IgD-negative memory B cell (primary cell): Measurements from ENCODE around the gene ARL5C. TPM values are rescaled to one million over a fixed set of nuclear protein-coding genes. Genes with fewer than 3 reads are reported as not detected.
A peak's percentile ranks its signal among the peaks of the same experiment; 100 is the strongest.

Experiments
- H3K27ac Mint-ChIP-seq, 3 donors: one replicate each; pipeline ENCODE4 v1.8.0; 2020 to 2022; ENCODE audit warnings: mild to moderate bottlenecking in 3 of 3, mixed read lengths in 3 of 3, moderate library complexity in 1 of 3
- H3K27me3 Mint-ChIP-seq: one replicate; pipeline ENCODE4 v1.8.0; 2021; ENCODE audit warnings: mixed read lengths
- H3K36me3 Mint-ChIP-seq: one replicate; pipeline ENCODE4 v1.8.0; 2020; ENCODE audit warnings: mild to moderate bottlenecking, mixed read lengths
- H3K4me1 Mint-ChIP-seq, 3 donors: one replicate each; pipeline ENCODE4 v1.8.0; 2020 to 2022; ENCODE audit warnings: mixed read lengths in 3 of 3, mild to moderate bottlenecking in 1 of 3
- H3K4me3 Mint-ChIP-seq, 4 donors: one replicate each; pipeline ENCODE4 v1.8.0; 2020 to 2022; ENCODE audit warnings: mild to moderate bottlenecking in 4 of 4, mixed read lengths in 4 of 4, moderate library complexity in 3 of 4
- H3K9me3 Mint-ChIP-seq, 3 donors: one replicate each; pipeline ENCODE4 v1.8.0; 2020 to 2021; ENCODE audit warnings: mixed read lengths in 3 of 3, mild to moderate bottlenecking in 1 of 3
- polyA plus RNA-seq: library from polyadenylated mRNA; unstranded; fragments of 300-500 nt; fragmentation: Illumina TruSeq; gene quantifications from one replicate; pipeline ENCODE4 v1.2.3, GENCODE V29; 2021

Gene ARL5C, protein sequence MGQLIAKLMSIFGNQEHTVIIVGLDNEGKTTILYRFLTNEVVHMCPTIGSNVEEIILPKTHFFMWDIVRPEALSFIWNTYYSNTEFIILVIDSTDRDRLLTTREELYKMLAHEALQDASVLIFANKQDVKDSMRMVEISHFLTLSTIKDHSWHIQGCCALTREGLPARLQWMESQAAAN
- not detected for polyA plus RNA-seq

DNA sequence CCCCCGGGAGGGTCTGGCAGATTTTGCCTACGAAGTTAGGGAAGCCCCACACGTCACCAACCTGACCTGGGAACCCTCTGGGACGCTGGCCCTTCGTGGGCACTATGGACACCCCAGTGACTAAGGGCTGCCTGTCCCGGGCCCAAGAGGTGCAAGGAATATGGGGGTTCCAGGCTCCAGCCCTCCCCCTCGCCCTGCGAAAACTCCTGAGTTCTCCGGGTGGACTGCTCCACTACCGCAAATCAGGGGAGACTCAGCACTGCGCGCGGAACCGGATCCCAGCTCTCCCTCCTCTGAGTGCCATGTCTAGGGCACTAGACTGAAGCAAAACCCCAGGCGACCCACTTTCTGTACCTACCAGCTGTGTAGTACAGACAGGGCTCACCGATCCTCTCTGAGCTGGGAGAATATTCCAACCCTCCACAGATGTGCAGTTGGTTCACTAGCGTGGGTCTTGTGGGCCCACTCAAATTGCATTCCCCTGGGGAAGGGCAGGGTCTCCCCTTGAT lies at the start of gene ARL5C:
TSS of gene ARL5C (minus strand) at position 321 of the 509 bp plus-strand sequence. CDS start 401 bp downstream, outside the sequence.
- H3K27ac Mint-ChIP-seq: peak within 1 kb of the TSS in 1 of 3 donors; percentile 1
- peaks cover 13 to 22% (median 17%) of the 10 kb centered on the region in 3 donors for H3K4me1 Mint-ChIP-seq
- peaks cover 24% of the 10 kb centered on the region for H3K27me3 Mint-ChIP-seq
- peak within 1 kb of the TSS; percentile 52 to 95 (median 94) for H3K4me3 Mint-ChIP-seq
- H3K36me3 Mint-ChIP-seq: no peaks in the 10 kb centered on the region
- H3K9me3 Mint-ChIP-seq: peaks cover 0 to 2% (median 0%) of the 10 kb centered on the region in 3 donors

- Mint-ChIP-seq H3K36me3 (no peaks in the 10 kb centered on the region), H3K9me3 (no peaks in the 10 kb centered on the region), H3K4me1 (peaks cover 5 to 8% (median 7%) of the 10 kb centered on the region in 3 donors), H3K4me3 (no peak overlapping the region), H3K27me3 (peaks cover 23% of the 10 kb centered on the region), H3K27ac (no peak overlapping the region)
Measured at GRCh38 chr17:39213852-39214251, 47.9 kb upstream of the ARL5C start.

DNA sequence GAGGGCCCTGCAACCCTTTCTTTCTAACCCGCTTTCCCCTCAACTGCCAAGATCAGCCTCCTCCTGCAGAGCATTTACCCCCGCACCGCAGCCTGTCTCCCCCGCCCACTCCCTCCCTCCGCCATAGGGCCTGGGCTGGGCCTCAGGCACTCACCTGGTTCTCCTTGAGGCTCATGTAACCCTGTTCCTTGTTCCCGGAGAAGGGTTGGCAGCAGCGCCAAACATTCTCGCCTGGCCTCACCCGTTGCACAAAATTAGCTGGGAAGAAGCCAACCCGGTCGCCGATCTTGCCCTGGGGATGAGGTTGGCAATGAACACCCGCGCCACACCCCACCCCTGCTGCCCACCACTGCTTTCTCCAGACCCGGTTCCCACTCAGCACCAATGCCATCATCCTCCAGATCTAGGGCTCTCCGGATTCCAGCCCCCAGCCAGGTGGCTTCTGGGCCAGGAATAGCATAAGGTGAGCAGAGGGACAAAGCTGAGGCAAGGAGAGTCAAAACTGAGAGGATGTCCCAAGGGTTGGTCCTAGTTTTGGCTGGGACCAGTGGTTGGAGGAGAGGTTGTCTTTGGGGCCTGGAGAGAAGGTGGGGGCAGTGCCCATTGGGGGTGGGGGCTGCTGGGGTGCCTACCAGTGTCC lies 47.0 kb upstream of the ARL5C start:
- Mint-ChIP-seq H3K4me3 (no peak overlapping the region), H3K9me3 (no peaks in the 10 kb centered on the region), H3K36me3 (no peaks in the 10 kb centered on the region), H3K4me1 (peaks cover 10 to 16% (median 13%) of the 10 kb centered on the region in 3 donors), H3K27ac (no peak overlapping the region), H3K27me3 (peaks cover 23% of the 10 kb centered on the region)

- Mint-ChIP-seq H3K9me3 (no peaks in the 10 kb centered on the region), H3K36me3 (no peaks in the 10 kb centered on the region), H3K4me1 (peaks cover 11 to 17% (median 14%) of the 10 kb centered on the region in 3 donors), H3K27me3 (peaks cover 23% of the 10 kb centered on the region), H3K27ac (no peak overlapping the region), H3K4me3 (peak overlapping the region in 1 of 4 donors; percentile 63)
Measured at GRCh38 chr17:39212195-39212810, 46.3 kb upstream of the ARL5C start.

- peak overlapping the region in 3 of 4 donors; percentile 26 to 90 (median 78) for H3K4me3 Mint-ChIP-seq
- H3K27ac Mint-ChIP-seq: no peak overlapping the region
- peaks cover 15 to 23% (median 20%) of the 10 kb centered on the region in 3 donors for H3K4me1 Mint-ChIP-seq
- peaks cover 14% of the 10 kb centered on the region for H3K27me3 Mint-ChIP-seq
- no peaks in the 10 kb centered on the region for H3K9me3 Mint-ChIP-seq
- H3K36me3 Mint-ChIP-seq: no peaks in the 10 kb centered on the region
Measured at GRCh38 chr17:39210093-39210434, 44.1 kb upstream of the ARL5C start.

GRCh38 chr17:39209317-39210092 lies 43.5 kb upstream of the ARL5C start:
- Mint-ChIP-seq H3K36me3 (no peaks in the 10 kb centered on the region), H3K27me3 (peaks cover 14% of the 10 kb centered on the region), H3K4me1 (peaks cover 15 to 23% (median 20%) of the 10 kb centered on the region in 3 donors), H3K9me3 (no peaks in the 10 kb centered on the region), H3K27ac (peak overlapping the region; percentile 4 to 90 (median 10)), H3K4me3 (peak overlapping the region; percentile 34 to 90 (median 72))

- Mint-ChIP-seq H3K4me1 (peaks cover 15 to 23% (median 20%) of the 10 kb centered on the region in 3 donors), H3K27me3 (peaks cover 14% of the 10 kb centered on the region), H3K27ac (peak overlapping the region; percentile 4 to 90 (median 10)), H3K36me3 (no peaks in the 10 kb centered on the region), H3K9me3 (no peaks in the 10 kb centered on the region), H3K4me3 (peak overlapping the region; percentile 34 to 90 (median 72))
Measured at GRCh38 chr17:39208893-39209292, 42.9 kb upstream of the ARL5C start.

DNA sequence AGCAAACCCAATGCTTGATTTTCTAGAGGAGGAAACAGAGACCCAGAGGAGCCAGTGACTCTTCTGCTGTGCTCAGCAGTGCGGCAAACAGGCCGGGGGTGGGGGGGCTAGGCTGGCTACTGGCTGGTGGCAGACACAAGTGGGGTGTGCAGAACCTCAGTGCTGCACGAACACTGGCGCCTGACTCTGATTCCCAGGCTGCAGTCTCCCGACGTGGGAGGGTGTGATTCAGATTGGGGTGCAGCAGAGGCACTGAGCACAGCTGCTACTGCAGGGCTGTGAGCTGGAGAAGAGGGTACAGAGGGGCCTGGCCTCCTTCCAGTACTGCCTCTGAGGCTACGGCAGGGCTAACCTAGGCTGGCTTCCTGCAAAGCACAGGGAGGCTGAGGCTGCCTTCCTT lies 42.2 kb upstream of the ARL5C start:
- H3K4me1 Mint-ChIP-seq: peaks cover 17 to 23% (median 20%) of the 10 kb centered on the region in 3 donors
- no peaks in the 10 kb centered on the region for H3K9me3 Mint-ChIP-seq
- H3K27me3 Mint-ChIP-seq: peaks cover 14% of the 10 kb centered on the region
- peak overlapping the region in 1 of 3 donors; percentile 90 for H3K27ac Mint-ChIP-seq
- H3K4me3 Mint-ChIP-seq: peak overlapping the region in 2 of 4 donors; percentile 72 to 82
- H3K36me3 Mint-ChIP-seq: no peaks in the 10 kb centered on the region

GRCh38 chr17:39205112-39205526 lies 39.2 kb upstream of the ARL5C start:
- peaks cover 4% of the 10 kb centered on the region for H3K36me3 Mint-ChIP-seq

GRCh38 chr17:39204245-39204644 lies 38.3 kb upstream of the ARL5C start:
- Mint-ChIP-seq H3K36me3 (peaks cover 4% of the 10 kb centered on the region), H3K4me3 (peak overlapping the region in 1 of 4 donors; percentile 95), H3K4me1 (peaks cover 30 to 40% (median 38%) of the 10 kb centered on the region in 3 donors)

More at GRCh38 chr17:39205112-39205526, 39.2 kb upstream of the ARL5C start:
- Mint-ChIP-seq H3K4me1 (peaks cover 27 to 36% (median 34%) of the 10 kb centered on the region in 3 donors), H3K9me3 (no peaks in the 10 kb centered on the region), H3K4me3 (peak overlapping the region in 1 of 4 donors; percentile 95), H3K27me3 (peaks cover 8% of the 10 kb centered on the region), H3K27ac (peak overlapping the region in 1 of 3 donors; percentile 77)

DNA sequence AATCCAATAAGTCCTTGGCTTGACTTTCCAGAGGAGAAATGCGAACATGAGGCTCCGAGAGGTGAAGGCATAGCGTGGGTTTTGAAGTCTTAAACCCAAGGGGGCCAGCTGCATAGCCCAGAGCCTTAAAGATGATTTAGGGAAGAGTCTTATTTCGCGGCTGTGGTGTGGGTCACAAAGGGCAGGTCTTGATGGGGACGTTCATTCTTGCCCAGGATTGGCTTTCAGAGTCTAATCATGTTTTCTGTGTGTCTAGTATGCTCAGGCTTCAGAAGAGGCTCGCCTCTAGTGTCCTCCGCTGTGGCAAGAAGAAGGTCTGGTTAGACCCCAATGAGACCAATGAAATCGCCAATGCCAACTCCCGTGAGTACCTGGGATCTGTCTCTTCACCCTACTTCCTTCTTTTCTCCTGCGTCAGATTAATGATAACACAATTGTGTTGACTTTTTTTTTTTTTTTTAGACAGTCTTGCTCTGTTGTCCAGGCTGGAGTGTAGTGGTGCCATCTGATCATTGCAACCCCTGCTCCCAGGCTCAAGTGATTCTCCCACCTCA lies 35.1 kb upstream of the ARL5C start:
- H3K36me3 Mint-ChIP-seq: peaks cover 4% of the 10 kb centered on the region
- H3K27me3 Mint-ChIP-seq: no peaks in the 10 kb centered on the region
- peak overlapping the region; percentile 93 to 98 (median 94) for H3K4me3 Mint-ChIP-seq
- H3K4me1 Mint-ChIP-seq: peaks cover 17 to 36% (median 26%) of the 10 kb centered on the region in 3 donors
- H3K9me3 Mint-ChIP-seq: no peaks in the 10 kb centered on the region
- peak overlapping the region; percentile 99 to 100 (median 99) for H3K27ac Mint-ChIP-seq

More at GRCh38 chr17:39204245-39204644, 38.3 kb upstream of the ARL5C start:
- peak overlapping the region in 2 of 3 donors; percentile 74 to 77 for H3K27ac Mint-ChIP-seq
- H3K9me3 Mint-ChIP-seq: no peaks in the 10 kb centered on the region
- H3K27me3 Mint-ChIP-seq: peaks cover 4% of the 10 kb centered on the region

GRCh38 chr17:39200070-39200879 lies 34.3 kb upstream of the ARL5C start, which contains the start of gene RPL19:
TSS of gene RPL19 (plus strand) at chr17:39200283. CDS start at chr17:39200345, 62 bp downstream.
- Mint-ChIP-seq H3K4me3 (peak within 1 kb of the TSS; percentile 93 to 98 (median 94)), H3K4me1 (peaks cover 19 to 42% (median 29%) of the 10 kb centered on the region in 3 donors), H3K27ac (peak within 1 kb of the TSS; percentile 99 to 100 (median 99)), H3K9me3 (no peaks in the 10 kb centered on the region), H3K36me3 (peaks cover 4% of the 10 kb centered on the region), H3K27me3 (no peaks in the 10 kb centered on the region)

GRCh38 chr17:39199820-39200069 lies 33.8 kb upstream of the ARL5C start:
- Mint-ChIP-seq H3K4me3 (peak overlapping the region; percentile 93 to 98 (median 94)), H3K27me3 (no peaks in the 10 kb centered on the region), H3K4me1 (peaks cover 19 to 42% (median 29%) of the 10 kb centered on the region in 3 donors), H3K27ac (peak overlapping the region; percentile 99 to 100 (median 99)), H3K36me3 (peaks cover 4% of the 10 kb centered on the region), H3K9me3 (no peaks in the 10 kb centered on the region)
